HG02798 (cell line): ENCODE measurements around the gene TRIM4.
"Not testable (repeated sequence)": the region's sequence is repeated elsewhere in the genome, so short reads cannot be mapped to it uniquely, and the experiment has no call there.

Experiments used
- ATAC-seq: cut with Tn5 transposase; IDR thresholded peaks from one replicate; pipeline ENCODE4 v1.9.1; 2021; ENCODE audit warnings: mild to moderate bottlenecking; ENCODE audit not compliant: unreplicated experiment, poor library complexity

Gene TRIM4

GRCh38 chr7:99918959-99919813 lies at the start of gene TRIM4:
Gene TRIM4 (minus strand): TSS chr7:99919530. CDS start chr7:99919401, 129 bp downstream.
- peak; percentile 98 for ATAC-seq

- no peak for ATAC-seq
Observed at GRCh38 chr7:99958564-99959227, 39.4 kb upstream of the TRIM4 start.

GRCh38 chr7:99955247-99955646 lies 35.9 kb upstream of the TRIM4 start:
- ATAC-seq = no peak

- not testable (repeated sequence) for ATAC-seq
Observed at GRCh38 chr7:99954643-99955042, 35.3 kb upstream of the TRIM4 start.

- no peak for ATAC-seq
Observed at GRCh38 chr7:99953649-99954048, 34.3 kb upstream of the TRIM4 start.

GRCh38 chr7:99952649-99953048 lies 33.3 kb upstream of the TRIM4 start:
- not testable (repeated sequence) for ATAC-seq

- not testable (repeated sequence) for ATAC-seq
Observed at GRCh38 chr7:99950819-99951218, 31.5 kb upstream of the TRIM4 start.

GRCh38 chr7:99949645-99950228 lies 30.4 kb upstream of the TRIM4 start:
- no peak for ATAC-seq

GRCh38 chr7:99947608-99948007 lies 28.3 kb upstream of the TRIM4 start:
- ATAC-seq = no peak

- no peak for ATAC-seq
Observed at GRCh38 chr7:99944497-99945070, 25.3 kb upstream of the TRIM4 start.

GRCh38 chr7:99943641-99944496 lies 24.5 kb upstream of the TRIM4 start:
- ATAC-seq = no peak

- no peak for ATAC-seq
Observed at GRCh38 chr7:99938296-99938695, 19.0 kb upstream of the TRIM4 start.

GRCh38 chr7:99935009-99935408 lies 15.7 kb upstream of the TRIM4 start:
- not testable (repeated sequence) for ATAC-seq

- ATAC-seq = no peak
Observed at GRCh38 chr7:99930376-99930775, 11.0 kb upstream of the TRIM4 start.

- ATAC-seq = no peak
Observed at GRCh38 chr7:99929730-99930053, 10.4 kb upstream of the TRIM4 start.

- no peak for ATAC-seq
Observed at GRCh38 chr7:99928994-99929729, 9.8 kb upstream of the TRIM4 start, which contains the start of gene GJC3. Gene GJC3 (minus strand): TSS chr7:99929620. CDS start chr7:99929620, 0 bp downstream.

GRCh38 chr7:99928188-99928587 lies 8.9 kb upstream of the TRIM4 start:
- no peak for ATAC-seq

- ATAC-seq = no peak
Observed at GRCh38 chr7:99927536-99927935, 8.2 kb upstream of the TRIM4 start.

- no peak for ATAC-seq
Observed at GRCh38 chr7:99926321-99926720, 7.0 kb upstream of the TRIM4 start.
